ENCODE measurements around the gene SNX14.

DNA sequence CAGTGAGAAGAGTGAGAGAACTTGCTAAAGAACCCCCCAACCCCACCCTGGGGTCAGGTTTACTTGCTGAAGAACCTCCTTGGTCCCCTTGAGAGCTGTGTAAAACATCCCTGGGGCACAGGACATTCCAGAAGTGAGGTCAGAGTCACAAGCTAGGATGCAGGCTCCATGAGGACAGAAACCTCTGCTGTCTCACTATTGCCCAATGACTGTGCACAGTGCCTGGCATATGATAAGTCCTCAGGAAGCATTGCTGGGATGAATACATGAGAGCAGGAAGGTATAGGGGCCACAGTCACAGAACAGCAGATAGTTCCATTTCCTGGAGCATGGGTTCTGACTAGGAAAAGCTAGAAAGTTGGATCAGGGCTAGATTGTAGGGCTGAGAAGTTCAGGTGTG is 125.3 kb downstream of the SNX14 start:
- no peak for TF ChIP-seq CTCF (IDR thresholded peaks at IDR 0.05)
- no peak for TF ChIP-seq POLR2AphosphoS5 (IDR thresholded peaks at IDR 0.05; ENCODE audit: insufficient read depth in 1 of 2, low read depth in 1 of 2)
